WTC11 (cell line): Measurements from ENCODE around the gene ARHGEF19. TPM values are rescaled to one million over a fixed set of nuclear protein-coding genes. Genes with fewer than 3 reads are reported as not detected.

Experiments used
- ATAC-seq: fragments of 200-7000 bp; cut with Tn5 transposase; 2 replicates; pipeline ENCODE4 v1.10.0; 2021; ENCODE audit warnings: mild to moderate bottlenecking, moderate library complexity
- Bru-seq: library from RNA; stranded (reverse); fragments of 400-500 nt; gene quantifications from one replicate; lab custom pipeline; 2021; lab: Mats Ljungman, UMichigan
- CTCF ChIA-PET: fragments of 300-600 bp; sonication (Branson Sonifier 250); formaldehyde crosslinking; loops from one replicate; lab custom pipeline; 2021; ENCODE audit warnings: antibody characterized with exemption; lab: Charles Lee
- POLR2A ChIA-PET: fragments of 350-600 bp; sonication (Branson Sonifier 250); formaldehyde crosslinking; loops from one replicate; lab custom pipeline; 2021; ENCODE audit warnings: antibody characterized with exemption; lab: Charles Lee
- DNase-seq: peaks from one replicate; pipeline ENCODE4 v3.0.0; 2021; ENCODE audit warnings: low spot score
- H3K27ac Mint-ChIP-seq: 2 replicates; pipeline ENCODE4 v1.8.0; 2021; ENCODE audit warnings: mixed read lengths
- H3K27me3 Mint-ChIP-seq: 2 replicates; pipeline ENCODE4 v1.8.0; 2021; ENCODE audit warnings: low read depth, mild to moderate bottlenecking, moderate library complexity, mixed read lengths
- H3K36me3 Mint-ChIP-seq: 2 replicates; pipeline ENCODE4 v1.8.0; 2021; ENCODE audit warnings: mixed read lengths
- H3K4me1 Mint-ChIP-seq: 2 replicates; pipeline ENCODE4 v1.8.0; 2022; ENCODE audit warnings: mixed read lengths
- H3K4me3 Mint-ChIP-seq: 2 replicates; pipeline ENCODE4 v1.8.0; 2021; ENCODE audit warnings: mild to moderate bottlenecking, moderate library complexity, mixed read lengths
- H3K9me3 Mint-ChIP-seq: 2 replicates; pipeline ENCODE4 v1.8.0; 2021; ENCODE audit warnings: mixed read lengths
- ATF1 ChIP-seq: sonication (generic); formaldehyde crosslinking; IDR thresholded peaks from 2 replicates; pipeline ENCODE4 v1.8.1; 2023; ENCODE audit warnings: mild to moderate bottlenecking, moderate library complexity, missing genetic modification reagents
- CREB1 ChIP-seq: sonication (generic); formaldehyde crosslinking; IDR thresholded peaks from 2 replicates; pipeline ENCODE4 v1.8.0; 2023; ENCODE audit warnings: mild to moderate bottlenecking, missing genetic modification reagents
- ESRRA ChIP-seq: sonication (generic); formaldehyde crosslinking; IDR thresholded peaks from 2 replicates; pipeline ENCODE4 v1.8.1; 2022; ENCODE audit warnings: mild to moderate bottlenecking, missing genetic modification reagents, borderline replicate concordance
- ETV6 ChIP-seq: sonication (generic); formaldehyde crosslinking; IDR thresholded peaks from 2 replicates; pipeline ENCODE4 v1.8.1; 2022; ENCODE audit warnings: mild to moderate bottlenecking, missing genetic modification reagents
- FOXK1 ChIP-seq: sonication (generic); formaldehyde crosslinking; IDR thresholded peaks from 2 replicates; pipeline ENCODE4 v1.8.0; 2022; ENCODE audit warnings: mild to moderate bottlenecking, moderate library complexity, missing genetic modification reagents
- FOXP1 ChIP-seq: sonication (generic); formaldehyde crosslinking; IDR thresholded peaks from 2 replicates; pipeline ENCODE4 v1.8.0; 2022; ENCODE audit warnings: missing genetic modification reagents, mild to moderate bottlenecking, moderate library complexity, borderline replicate concordance
- HMGA2 ChIP-seq: fragments of 250-450 bp; sonication (Bioruptor Pico); IDR thresholded peaks from 2 replicates; pipeline ENCODE4 v1.4.0; 2021; ENCODE audit warnings: mild to moderate bottlenecking, moderate library complexity
- IRF2 ChIP-seq: sonication (generic); formaldehyde crosslinking; IDR thresholded peaks from 2 replicates; pipeline ENCODE4 v1.8.0; 2022; ENCODE audit warnings: low read depth, missing genetic modification reagents, borderline replicate concordance
- JUN ChIP-seq: sonication (generic); formaldehyde crosslinking; IDR thresholded peaks from 2 replicates; pipeline ENCODE4 v1.8.0; 2023; ENCODE audit warnings: mild to moderate bottlenecking, missing genetic modification reagents
- NFE2L1 ChIP-seq: sonication (generic); formaldehyde crosslinking; IDR thresholded peaks from 2 replicates; pipeline ENCODE4 v1.8.1; 2023; ENCODE audit warnings: missing genetic modification reagents
- NR1H2 ChIP-seq: sonication (generic); formaldehyde crosslinking; IDR thresholded peaks from 2 replicates; pipeline ENCODE4 v1.9.0; 2021; ENCODE audit warnings: mild to moderate bottlenecking, moderate library complexity, missing genetic modification reagents
- SMAD3 ChIP-seq: sonication (generic); formaldehyde crosslinking; IDR thresholded peaks from 2 replicates; pipeline ENCODE4 v1.8.0; 2022; ENCODE audit warnings: missing genetic modification reagents, mild to moderate bottlenecking, borderline replicate concordance
- SP1 ChIP-seq: sonication (generic); formaldehyde crosslinking; conservative IDR thresholded peaks from 2 replicates; pipeline ENCODE4 v1.8.1; 2022; ENCODE audit warnings: missing genetic modification reagents
- ZNF219 ChIP-seq: sonication (generic); formaldehyde crosslinking; IDR thresholded peaks from 2 replicates; pipeline ENCODE4 v1.8.0; 2023; ENCODE audit warnings: missing genetic modification reagents, mild to moderate bottlenecking, borderline replicate concordance
- ZNF416 ChIP-seq: fragments of 250-450 bp; sonication (Bioruptor Pico); IDR thresholded peaks from 2 replicates; pipeline ENCODE4 v1.9.0; 2021; ENCODE audit warnings: mild to moderate bottlenecking, inconsistent platforms
- long read RNA-seq, 3 experiments: library from RNA in 1 of 3; library from capped mRNA in 1 of 3; library from polyadenylated mRNA in 1 of 3; unstranded in 2 of 3; stranded (forward) in 1 of 3; transcript quantifications; one replicate each; pipeline ENCODE4 v2.0.0, GENCODE V29; 2021
- total RNA-seq: library from RNA; stranded (reverse); gene quantifications from 3 replicates; pipeline ENCODE4 v1.2.3, GENCODE V29; 2021
- TF ChIP-seq, protein P1 (sequence below): sonication (generic); formaldehyde crosslinking; IDR thresholded peaks from 2 replicates; pipeline ENCODE4 v1.8.1; 2023; ENCODE audit warnings: mild to moderate bottlenecking, missing genetic modification reagents
- TF ChIP-seq, protein P2 (sequence below): sonication (generic); formaldehyde crosslinking; IDR thresholded peaks from 2 replicates; pipeline ENCODE4 v1.8.1; 2022; ENCODE audit warnings: low read depth, mild to moderate bottlenecking, moderate library complexity, missing genetic modification reagents, borderline replicate concordance
- TF ChIP-seq, protein P3 (sequence below): fragments of 250-450 bp; sonication (Bioruptor Pico); IDR thresholded peaks from 2 replicates; pipeline ENCODE4 v1.8.0; 2021; ENCODE audit warnings: mild to moderate bottlenecking
- TF ChIP-seq, protein P4 (sequence below): sonication (generic); formaldehyde crosslinking; IDR thresholded peaks from 2 replicates; pipeline ENCODE4 v1.8.1; 2022; ENCODE audit warnings: mild to moderate bottlenecking, moderate library complexity, missing genetic modification reagents
- TF ChIP-seq, protein P5 (sequence below): fragments of 250-450 bp; sonication (Bioruptor Pico); IDR thresholded peaks from 2 replicates; pipeline ENCODE4 v1.9.0; 2021; ENCODE audit warnings: mild to moderate bottlenecking
- TF ChIP-seq, protein P6 (sequence below): sonication (generic); formaldehyde crosslinking; IDR thresholded peaks from 2 replicates; pipeline ENCODE4 v1.8.1; 2023; ENCODE audit warnings: mild to moderate bottlenecking, missing genetic modification reagents, borderline replicate concordance

Gene ARHGEF19
- total RNA-seq = 51.1 to 53.1 TPM (median 52.9 TPM) in 3 replicates
- percentile 69 among the genes with signal in this experiment for Bru-seq, nascent RNA
- long read RNA-seq, experiment 1, transcript ARHGEF19-201 (16 exons, 3,029 nt) = major isoform, 70 of 162 reads
- long read RNA-seq, experiment 1, partial matches to known transcripts = 50 of 162 reads
- long read RNA-seq, experiment 1, other reads (novel, unspliced or antisense) = 42 of 162 reads
- long read RNA-seq, experiment 2, transcript ARHGEF19-201 (16 exons, 3,029 nt) = major isoform, 10 of 54 reads
- long read RNA-seq, experiment 2, partial matches to known transcripts = 26 of 54 reads
- long read RNA-seq, experiment 2, other reads (novel, unspliced or antisense) = 18 of 54 reads
- long read RNA-seq, experiment 3, partial matches to known transcripts = 4 of 7 reads
- long read RNA-seq, experiment 3, other reads (novel, unspliced or antisense) = 3 of 7 reads

DNA sequence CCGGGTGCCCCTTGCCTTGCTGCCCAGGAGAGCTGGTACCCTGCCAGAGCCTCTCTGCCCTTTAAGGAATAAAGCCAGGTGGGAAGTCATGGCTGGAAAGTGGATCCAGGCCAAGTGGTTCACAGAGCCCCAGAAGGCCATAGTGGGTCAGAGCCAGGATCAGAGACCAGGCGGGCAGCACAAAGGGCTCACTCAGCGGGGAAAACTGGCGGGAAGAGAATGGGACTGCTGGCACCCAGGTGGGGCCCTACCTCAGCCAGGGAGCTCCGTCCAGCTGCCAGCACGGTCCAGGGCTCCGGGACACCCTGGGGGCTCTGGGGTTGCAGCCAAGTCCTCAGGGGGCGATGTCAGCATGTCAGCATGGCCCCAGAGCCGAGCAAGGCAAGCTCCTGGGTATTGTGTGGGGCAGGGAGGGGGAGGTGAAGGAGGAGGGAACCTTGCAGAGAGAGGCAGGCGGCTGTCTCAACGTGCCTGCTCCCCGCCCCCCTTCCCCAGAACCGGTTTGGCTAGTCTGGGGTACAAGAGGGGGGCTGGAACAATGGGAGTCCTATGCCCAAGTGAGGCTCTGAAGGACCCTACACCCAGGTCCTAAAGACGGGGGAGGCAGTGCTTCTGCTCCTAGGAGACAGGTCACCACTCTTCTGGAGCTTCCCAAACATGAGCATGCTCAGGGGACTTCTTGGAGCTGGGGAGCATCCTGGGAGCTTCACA lies at the start of gene ARHGEF19:
ARHGEF19 (minus strand) TSS at position 402 of the 711 bp plus-strand sequence. CDS start 3,598 bp downstream, outside the sequence.
- POLR2A ChIA-PET = interaction anchor here (0.6 to 1.3 kb wide), 3 partner anchors 14 to 73 kb away, joined by 3 to 6 read pairs (median 3); no protein-coding TSS in a partner anchor
- peak within 1 kb of the TSS; percentile 76 for H3K4me3 Mint-ChIP-seq
- DNase-seq (peak; percentile 79), ATAC-seq (peak; percentile 36)
- CTCF ChIA-PET = interaction anchor here (1.0 to 2.5 kb wide), 7 partner anchors 14 to 151 kb away, joined by 3 to 11 read pairs (median 7); no protein-coding TSS in a partner anchor
- peaks cover 52% of the 10 kb centered on the region for H3K4me1 Mint-ChIP-seq
- no peaks in the 10 kb centered on the region for H3K9me3 Mint-ChIP-seq
- H3K27ac Mint-ChIP-seq = peak within 1 kb of the TSS; percentile 45
- peaks cover 10% of the 10 kb centered on the region for H3K27me3 Mint-ChIP-seq
- no peaks in the 10 kb centered on the region for H3K36me3 Mint-ChIP-seq
- TF ChIP-seq SP1 (CRISPR knock-in tag) = 0 out of 2 replicates have a peak, but pooled peaks have one; percentile 32
- TF ChIP-seq FOXK1 (CRISPR knock-in tag) = 0 out of 2 replicates have a peak, but pooled peaks have one; percentile 60
- TF ChIP-seq CREB1 = no peak
- TF ChIP-seq ZNF219 (CRISPR knock-in tag) = no peak
- TF ChIP-seq, protein P1, sequence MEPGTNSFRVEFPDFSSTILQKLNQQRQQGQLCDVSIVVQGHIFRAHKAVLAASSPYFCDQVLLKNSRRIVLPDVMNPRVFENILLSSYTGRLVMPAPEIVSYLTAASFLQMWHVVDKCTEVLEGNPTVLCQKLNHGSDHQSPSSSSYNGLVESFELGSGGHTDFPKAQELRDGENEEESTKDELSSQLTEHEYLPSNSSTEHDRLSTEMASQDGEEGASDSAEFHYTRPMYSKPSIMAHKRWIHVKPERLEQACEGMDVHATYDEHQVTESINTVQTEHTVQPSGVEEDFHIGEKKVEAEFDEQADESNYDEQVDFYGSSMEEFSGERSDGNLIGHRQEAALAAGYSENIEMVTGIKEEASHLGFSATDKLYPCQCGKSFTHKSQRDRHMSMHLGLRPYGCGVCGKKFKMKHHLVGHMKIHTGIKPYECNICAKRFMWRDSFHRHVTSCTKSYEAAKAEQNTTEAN (CRISPR knock-in tag) = no peak
- TF ChIP-seq ETV6 (CRISPR knock-in tag) = peak; percentile 61; the same call in 1 of the 2 replicates
- TF ChIP-seq, protein P2, sequence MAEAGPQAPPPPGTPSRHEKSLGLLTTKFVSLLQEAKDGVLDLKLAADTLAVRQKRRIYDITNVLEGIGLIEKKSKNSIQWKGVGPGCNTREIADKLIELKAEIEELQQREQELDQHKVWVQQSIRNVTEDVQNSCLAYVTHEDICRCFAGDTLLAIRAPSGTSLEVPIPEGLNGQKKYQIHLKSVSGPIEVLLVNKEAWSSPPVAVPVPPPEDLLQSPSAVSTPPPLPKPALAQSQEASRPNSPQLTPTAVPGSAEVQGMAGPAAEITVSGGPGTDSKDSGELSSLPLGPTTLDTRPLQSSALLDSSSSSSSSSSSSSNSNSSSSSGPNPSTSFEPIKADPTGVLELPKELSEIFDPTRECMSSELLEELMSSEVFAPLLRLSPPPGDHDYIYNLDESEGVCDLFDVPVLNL (CRISPR knock-in tag) = no peak
- TF ChIP-seq, protein P3, sequence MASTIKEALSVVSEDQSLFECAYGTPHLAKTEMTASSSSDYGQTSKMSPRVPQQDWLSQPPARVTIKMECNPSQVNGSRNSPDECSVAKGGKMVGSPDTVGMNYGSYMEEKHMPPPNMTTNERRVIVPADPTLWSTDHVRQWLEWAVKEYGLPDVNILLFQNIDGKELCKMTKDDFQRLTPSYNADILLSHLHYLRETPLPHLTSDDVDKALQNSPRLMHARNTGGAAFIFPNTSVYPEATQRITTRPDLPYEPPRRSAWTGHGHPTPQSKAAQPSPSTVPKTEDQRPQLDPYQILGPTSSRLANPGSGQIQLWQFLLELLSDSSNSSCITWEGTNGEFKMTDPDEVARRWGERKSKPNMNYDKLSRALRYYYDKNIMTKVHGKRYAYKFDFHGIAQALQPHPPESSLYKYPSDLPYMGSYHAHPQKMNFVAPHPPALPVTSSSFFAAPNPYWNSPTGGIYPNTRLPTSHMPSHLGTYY (CRISPR knock-in tag) = no peak
- no peak for TF ChIP-seq FOXP1 (CRISPR knock-in tag)
- TF ChIP-seq, protein P4, sequence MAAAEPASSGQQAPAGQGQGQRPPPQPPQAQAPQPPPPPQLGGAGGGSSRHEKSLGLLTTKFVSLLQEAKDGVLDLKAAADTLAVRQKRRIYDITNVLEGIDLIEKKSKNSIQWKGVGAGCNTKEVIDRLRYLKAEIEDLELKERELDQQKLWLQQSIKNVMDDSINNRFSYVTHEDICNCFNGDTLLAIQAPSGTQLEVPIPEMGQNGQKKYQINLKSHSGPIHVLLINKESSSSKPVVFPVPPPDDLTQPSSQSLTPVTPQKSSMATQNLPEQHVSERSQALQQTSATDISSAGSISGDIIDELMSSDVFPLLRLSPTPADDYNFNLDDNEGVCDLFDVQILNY (CRISPR knock-in tag) = 0 out of 2 replicates have a peak, but pooled peaks have one; percentile 45
- TF ChIP-seq IRF2 (CRISPR knock-in tag) = no peak
- 0 out of 2 replicates have a peak, but pooled peaks have one; percentile 68 for TF ChIP-seq SMAD3 (CRISPR knock-in tag)
- no peak for TF ChIP-seq HMGA2
- TF ChIP-seq, protein P5, sequence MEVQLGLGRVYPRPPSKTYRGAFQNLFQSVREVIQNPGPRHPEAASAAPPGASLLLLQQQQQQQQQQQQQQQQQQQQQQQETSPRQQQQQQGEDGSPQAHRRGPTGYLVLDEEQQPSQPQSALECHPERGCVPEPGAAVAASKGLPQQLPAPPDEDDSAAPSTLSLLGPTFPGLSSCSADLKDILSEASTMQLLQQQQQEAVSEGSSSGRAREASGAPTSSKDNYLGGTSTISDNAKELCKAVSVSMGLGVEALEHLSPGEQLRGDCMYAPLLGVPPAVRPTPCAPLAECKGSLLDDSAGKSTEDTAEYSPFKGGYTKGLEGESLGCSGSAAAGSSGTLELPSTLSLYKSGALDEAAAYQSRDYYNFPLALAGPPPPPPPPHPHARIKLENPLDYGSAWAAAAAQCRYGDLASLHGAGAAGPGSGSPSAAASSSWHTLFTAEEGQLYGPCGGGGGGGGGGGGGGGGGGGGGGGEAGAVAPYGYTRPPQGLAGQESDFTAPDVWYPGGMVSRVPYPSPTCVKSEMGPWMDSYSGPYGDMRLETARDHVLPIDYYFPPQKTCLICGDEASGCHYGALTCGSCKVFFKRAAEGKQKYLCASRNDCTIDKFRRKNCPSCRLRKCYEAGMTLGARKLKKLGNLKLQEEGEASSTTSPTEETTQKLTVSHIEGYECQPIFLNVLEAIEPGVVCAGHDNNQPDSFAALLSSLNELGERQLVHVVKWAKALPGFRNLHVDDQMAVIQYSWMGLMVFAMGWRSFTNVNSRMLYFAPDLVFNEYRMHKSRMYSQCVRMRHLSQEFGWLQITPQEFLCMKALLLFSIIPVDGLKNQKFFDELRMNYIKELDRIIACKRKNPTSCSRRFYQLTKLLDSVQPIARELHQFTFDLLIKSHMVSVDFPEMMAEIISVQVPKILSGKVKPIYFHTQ (CRISPR knock-in tag) = no peak
- no peak for TF ChIP-seq NR1H2 (CRISPR knock-in tag)
- no peak for TF ChIP-seq NFE2L1
- no peak for TF ChIP-seq ZNF416
- TF ChIP-seq ATF1 = no peak
- no peak for TF ChIP-seq ESRRA (CRISPR knock-in tag)
- TF ChIP-seq JUN (CRISPR knock-in tag) = no peak
- TF ChIP-seq, protein P6, sequence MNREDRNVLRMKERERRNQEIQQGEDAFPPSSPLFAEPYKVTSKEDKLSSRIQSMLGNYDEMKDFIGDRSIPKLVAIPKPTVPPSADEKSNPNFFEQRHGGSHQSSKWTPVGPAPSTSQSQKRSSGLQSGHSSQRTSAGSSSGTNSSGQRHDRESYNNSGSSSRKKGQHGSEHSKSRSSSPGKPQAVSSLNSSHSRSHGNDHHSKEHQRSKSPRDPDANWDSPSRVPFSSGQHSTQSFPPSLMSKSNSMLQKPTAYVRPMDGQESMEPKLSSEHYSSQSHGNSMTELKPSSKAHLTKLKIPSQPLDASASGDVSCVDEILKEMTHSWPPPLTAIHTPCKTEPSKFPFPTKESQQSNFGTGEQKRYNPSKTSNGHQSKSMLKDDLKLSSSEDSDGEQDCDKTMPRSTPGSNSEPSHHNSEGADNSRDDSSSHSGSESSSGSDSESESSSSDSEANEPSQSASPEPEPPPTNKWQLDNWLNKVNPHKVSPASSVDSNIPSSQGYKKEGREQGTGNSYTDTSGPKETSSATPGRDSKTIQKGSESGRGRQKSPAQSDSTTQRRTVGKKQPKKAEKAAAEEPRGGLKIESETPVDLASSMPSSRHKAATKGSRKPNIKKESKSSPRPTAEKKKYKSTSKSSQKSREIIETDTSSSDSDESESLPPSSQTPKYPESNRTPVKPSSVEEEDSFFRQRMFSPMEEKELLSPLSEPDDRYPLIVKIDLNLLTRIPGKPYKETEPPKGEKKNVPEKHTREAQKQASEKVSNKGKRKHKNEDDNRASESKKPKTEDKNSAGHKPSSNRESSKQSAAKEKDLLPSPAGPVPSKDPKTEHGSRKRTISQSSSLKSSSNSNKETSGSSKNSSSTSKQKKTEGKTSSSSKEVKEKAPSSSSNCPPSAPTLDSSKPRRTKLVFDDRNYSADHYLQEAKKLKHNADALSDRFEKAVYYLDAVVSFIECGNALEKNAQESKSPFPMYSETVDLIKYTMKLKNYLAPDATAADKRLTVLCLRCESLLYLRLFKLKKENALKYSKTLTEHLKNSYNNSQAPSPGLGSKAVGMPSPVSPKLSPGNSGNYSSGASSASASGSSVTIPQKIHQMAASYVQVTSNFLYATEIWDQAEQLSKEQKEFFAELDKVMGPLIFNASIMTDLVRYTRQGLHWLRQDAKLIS (CRISPR knock-in tag) = no peak
